Measurements from ENCODE around the gene DIPK1C.

DNA sequence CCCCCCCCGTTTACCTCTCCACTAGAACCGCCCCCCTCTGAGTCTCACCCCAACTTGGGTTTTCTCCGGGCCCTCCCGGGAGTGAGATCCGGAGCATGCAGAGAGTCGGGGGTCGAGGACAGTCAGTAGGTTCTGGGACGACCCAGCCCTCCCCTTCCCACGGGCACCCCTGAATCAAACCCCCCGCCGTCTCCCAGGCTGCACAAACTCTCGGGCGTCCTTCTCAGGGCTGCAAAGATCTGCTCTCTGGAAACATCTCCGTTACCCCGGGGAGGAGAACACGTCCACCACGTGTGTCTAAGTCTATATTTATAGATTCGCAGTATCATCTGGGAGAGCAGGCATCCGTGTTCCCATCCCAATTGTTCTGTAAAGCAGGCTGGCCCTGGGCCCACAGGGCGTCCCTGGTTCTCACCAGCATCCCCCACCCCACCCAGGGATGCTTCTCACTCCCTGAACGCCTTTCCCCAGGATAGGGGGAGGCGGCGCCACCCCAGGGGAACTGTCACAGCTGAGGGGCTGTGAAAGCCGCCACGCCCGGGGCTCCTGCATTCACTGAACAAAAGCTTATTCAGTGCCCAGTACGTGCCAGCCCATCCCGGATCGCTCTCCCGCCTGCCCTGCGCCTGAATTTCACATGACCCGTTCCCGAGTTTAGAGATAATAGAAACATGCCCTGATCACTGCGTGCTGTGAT, 765 bp upstream of the DIPK1C start:
- TF ChIP-seq CTCF (IDR thresholded peaks at IDR 0.05) (no peak), POLR2A (IDR thresholded peaks at IDR 0.05) (peak in 1 of 2 donors; percentile 3)
